T-helper 17 cell (primary cell): ENCODE measurements around the gene CAPZA1. TPM values are rescaled to one million over a fixed set of nuclear protein-coding genes. Genes with fewer than 3 reads are reported as not detected.
"Not testable (repeated sequence)": the region's sequence is repeated elsewhere in the genome, so short reads cannot be mapped to it uniquely, and the experiment has no call there.

Experiments used
- ATAC-seq: fragments of 150-1000 bp; cut with Tn5 transposase; 2 replicates; pipeline ENCODE4 v1.10.0; 2021; ENCODE audit warnings: mild to moderate bottlenecking, moderate library complexity
- DNase-seq, 3 donors: peaks; one replicate each; pipeline versions ENCODE4 v3.0.0 to v3.0.0-alpha.2; 2020 to 2021
- H3K9me3 ChIP-seq: one replicate; pipeline ENCODE4 v1.7.0; 2013; ENCODE audit warnings: low read length, mild to moderate bottlenecking; ENCODE audit not compliant: control insufficient read depth, poor library complexity, severe bottlenecking
- H3K27ac Mint-ChIP-seq: one replicate; pipeline ENCODE4 v1.8.0; 2022; ENCODE audit warnings: mild to moderate bottlenecking, moderate library complexity, mixed read lengths
- H3K27me3 Mint-ChIP-seq: one replicate; pipeline ENCODE4 v1.8.0; 2022; ENCODE audit warnings: mixed read lengths
- H3K36me3 Mint-ChIP-seq: one replicate; pipeline ENCODE4 v1.8.0; 2022; ENCODE audit warnings: low read depth, mixed read lengths
- H3K4me1 Mint-ChIP-seq: one replicate; pipeline ENCODE4 v1.8.0; 2022; ENCODE audit warnings: mild to moderate bottlenecking, mixed read lengths
- H3K4me3 Mint-ChIP-seq: one replicate; pipeline ENCODE4 v1.8.0; 2022; ENCODE audit warnings: mild to moderate bottlenecking, moderate library complexity, mixed read lengths
- total RNA-seq, 4 donors: library from RNA in 2 of 4; stranded (reverse) in 2 of 4; gene quantifications; one replicate each; pipeline ENCODE4 v1.2.3 and lab custom pipeline; 2022 to 2026

Gene CAPZA1
- total RNA-seq, 2 donors from 2014 or later: 203 to 224 TPM

DNA sequence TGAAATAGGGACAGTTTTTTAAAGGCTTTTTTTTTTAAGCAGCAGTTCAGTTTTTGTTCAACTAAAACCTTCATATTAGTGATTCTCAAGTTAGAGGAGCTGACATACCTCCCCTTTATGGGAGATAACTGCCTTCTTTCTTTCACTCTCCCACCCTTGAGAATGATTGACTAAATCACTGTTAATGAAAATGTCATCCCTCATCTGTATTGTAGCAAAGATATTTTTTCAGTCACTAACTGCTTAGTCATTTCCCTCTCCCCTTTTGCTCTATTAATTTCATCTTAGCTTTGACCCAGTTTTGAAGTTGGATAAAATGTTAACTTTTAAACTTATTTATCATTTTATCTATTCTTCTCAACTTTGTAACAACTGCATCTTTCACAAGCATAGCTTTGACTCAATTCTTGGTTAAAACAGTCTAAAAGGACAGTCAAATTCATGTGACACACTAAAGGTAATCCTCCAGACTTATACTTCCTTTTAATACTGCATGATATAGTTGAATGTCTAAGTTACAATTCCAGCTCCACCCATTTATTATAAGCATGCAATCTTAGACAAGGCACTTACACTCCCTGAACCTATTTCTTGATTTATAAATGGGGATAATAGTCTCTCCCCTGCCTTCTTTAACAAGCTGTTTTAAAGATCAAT, 17.1 kb downstream of the CAPZA1 start:
- ATAC-seq (peak; percentile 46), DNase-seq (no peak)
- H3K4me3 Mint-ChIP-seq: peak overlapping the region; percentile 33
- H3K9me3 ChIP-seq: no peaks in the 10 kb centered on the region
- H3K4me1 Mint-ChIP-seq: peaks cover 39% of the 10 kb centered on the region
- H3K27me3 Mint-ChIP-seq: no peaks in the 10 kb centered on the region
- H3K36me3 Mint-ChIP-seq: peaks cover 3% of the 10 kb centered on the region
- H3K27ac Mint-ChIP-seq: peak overlapping the region; percentile 93

DNA sequence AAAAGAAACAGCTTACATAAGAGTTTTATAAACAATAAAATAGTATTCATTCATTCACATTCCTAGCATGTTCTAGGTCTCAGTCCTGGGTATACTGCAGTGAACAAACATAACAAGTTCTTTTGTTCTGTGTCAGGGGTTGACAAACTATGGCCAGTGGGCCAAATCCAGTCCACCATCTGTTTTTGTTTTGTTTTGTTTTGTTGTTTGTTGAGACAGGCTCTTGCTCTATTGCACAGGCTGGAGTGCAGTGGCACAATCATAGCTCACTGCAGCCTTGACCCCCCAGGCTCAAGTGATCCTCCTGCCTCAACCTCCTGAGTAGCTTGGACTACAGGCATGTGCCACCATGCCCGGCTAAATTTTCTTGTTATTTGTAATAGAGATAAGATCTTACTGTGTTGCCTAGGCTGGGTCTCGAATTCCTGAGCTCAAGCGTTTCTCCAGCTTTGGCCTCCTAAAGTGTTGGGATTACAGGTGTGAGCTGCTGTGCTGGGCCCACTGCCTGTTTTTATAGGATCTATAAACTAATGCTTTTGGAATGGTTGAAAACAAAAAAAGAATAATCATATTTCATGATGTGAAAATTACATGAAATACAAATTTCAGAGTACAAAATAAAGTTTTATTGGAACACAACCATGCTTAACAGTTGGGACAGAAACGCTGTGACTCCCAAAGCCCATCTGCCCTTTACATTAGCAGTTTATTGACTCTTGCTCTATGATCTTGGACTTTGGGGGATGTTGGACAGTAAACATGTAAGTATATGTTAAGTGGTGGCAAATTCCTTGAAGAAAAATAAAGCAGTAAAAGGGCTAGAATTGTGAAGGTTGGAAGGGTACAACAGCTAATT, 17.9 kb downstream of the CAPZA1 start:
- ATAC-seq (peak; percentile 10), DNase-seq (no peak)
- no peaks in the 10 kb centered on the region for H3K9me3 ChIP-seq
- H3K4me3 Mint-ChIP-seq: peak overlapping the region; percentile 54
- peak overlapping the region; percentile 93 for H3K27ac Mint-ChIP-seq
- H3K27me3 Mint-ChIP-seq: no peaks in the 10 kb centered on the region
- H3K4me1 Mint-ChIP-seq: peaks cover 39% of the 10 kb centered on the region
- H3K36me3 Mint-ChIP-seq: peaks cover 3% of the 10 kb centered on the region

DNA sequence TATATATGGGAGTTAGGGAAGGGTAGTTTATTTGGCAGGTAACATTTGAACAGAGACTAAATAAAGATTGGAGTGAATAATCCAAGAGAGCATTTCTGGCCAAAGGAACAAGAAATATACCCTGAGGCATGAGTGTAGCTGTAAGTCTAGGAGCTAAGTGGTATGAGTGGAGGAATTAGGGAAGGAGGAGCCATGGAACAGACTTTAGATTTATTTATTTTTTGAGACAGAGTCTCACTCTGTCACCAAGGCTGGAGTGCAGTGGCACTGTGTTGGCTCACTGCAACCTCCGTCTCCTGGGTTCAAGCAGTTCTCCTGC, 18.4 kb downstream of the CAPZA1 start:
- Mint-ChIP-seq H3K27me3 (no peaks in the 10 kb centered on the region), H3K4me1 (peaks cover 39% of the 10 kb centered on the region), H3K27ac (peak overlapping the region; percentile 93), H3K36me3 (peaks cover 3% of the 10 kb centered on the region), H3K4me3 (peak overlapping the region; percentile 54)
- no peaks in the 10 kb centered on the region for H3K9me3 ChIP-seq
- DNase-seq (no peak), ATAC-seq (no peak)

DNA sequence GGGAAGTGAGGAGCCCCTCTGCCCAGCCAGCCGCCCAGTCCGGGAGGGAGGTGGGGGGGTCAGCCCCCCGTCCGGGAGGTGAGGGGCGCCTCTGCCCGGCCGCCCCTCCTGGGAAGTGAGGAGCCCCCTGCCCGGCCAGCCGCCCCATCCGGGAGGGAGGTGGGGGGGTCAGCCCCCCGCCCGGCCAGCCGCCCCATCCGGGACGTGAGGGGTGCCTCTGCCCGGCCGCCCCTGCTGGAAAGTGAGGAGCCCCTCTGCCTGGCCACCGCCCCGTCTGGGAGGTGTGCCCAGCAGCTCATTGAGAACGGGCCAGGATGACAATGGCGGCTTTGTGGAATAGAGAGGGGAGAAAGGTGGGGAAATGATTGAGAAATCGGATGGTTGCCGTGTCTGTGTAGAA, 20.8 kb downstream of the CAPZA1 start:
- not testable (repeated sequence) for H3K27ac Mint-ChIP-seq, DNase-seq, H3K4me3 Mint-ChIP-seq, H3K36me3 Mint-ChIP-seq, ATAC-seq, H3K9me3 ChIP-seq, H3K27me3 Mint-ChIP-seq
- peaks cover 29% of the 10 kb centered on the region for H3K4me1 Mint-ChIP-seq

DNA sequence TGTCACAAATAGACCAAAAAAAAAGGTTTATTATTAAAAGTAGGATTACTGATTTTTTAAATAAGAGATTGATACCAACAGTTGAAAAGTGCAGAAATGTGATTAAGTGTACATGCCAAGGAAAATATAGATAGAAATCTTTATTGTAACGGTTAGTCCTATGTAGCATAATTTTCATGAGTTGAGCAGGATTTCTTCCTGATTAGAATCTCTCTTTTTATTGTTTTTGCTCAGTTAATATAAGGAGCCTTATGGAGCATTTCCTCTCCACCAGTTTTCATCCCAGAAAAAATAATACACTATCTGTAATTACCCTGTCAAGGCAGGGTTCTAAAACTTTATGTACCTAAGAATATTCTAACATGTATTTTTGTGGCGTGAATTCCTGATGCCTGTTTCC, 23.4 kb downstream of the CAPZA1 start:
- H3K4me3 Mint-ChIP-seq: no peak overlapping the region
- DNase-seq: no peak
- H3K27me3 Mint-ChIP-seq: no peaks in the 10 kb centered on the region
- no peak for ATAC-seq
- peaks cover 25% of the 10 kb centered on the region for H3K4me1 Mint-ChIP-seq
- peak overlapping the region; percentile 85 for H3K27ac Mint-ChIP-seq
- H3K9me3 ChIP-seq: no peaks in the 10 kb centered on the region
- H3K36me3 Mint-ChIP-seq: peaks cover 2% of the 10 kb centered on the region

DNA sequence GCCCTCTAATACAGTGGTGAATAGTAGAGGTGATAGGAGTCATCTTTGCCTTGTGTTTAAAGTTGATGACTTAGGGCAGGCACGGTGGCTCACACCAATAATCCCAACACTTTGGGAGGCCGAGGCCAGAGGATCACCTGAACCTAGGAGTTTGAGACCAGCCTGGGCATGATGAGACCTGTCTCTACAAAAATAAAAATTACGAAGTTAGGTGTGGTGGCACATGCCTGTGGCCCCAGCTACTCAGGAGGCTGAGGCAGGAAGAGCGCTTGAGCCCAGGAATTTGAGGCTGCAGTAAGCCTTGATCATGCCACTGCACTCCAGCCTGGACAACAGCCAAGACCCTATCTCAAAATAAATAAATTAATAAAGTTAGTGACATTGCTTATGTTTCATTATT, 26.6 kb downstream of the CAPZA1 start:
- H3K36me3 Mint-ChIP-seq: peaks cover 4% of the 10 kb centered on the region
- peak overlapping the region; percentile 50 for H3K4me3 Mint-ChIP-seq
- DNase-seq (no peak), ATAC-seq (no peak)
- peak overlapping the region; percentile 86 for H3K27ac Mint-ChIP-seq
- peaks cover 26% of the 10 kb centered on the region for H3K4me1 Mint-ChIP-seq
- no peaks in the 10 kb centered on the region for H3K9me3 ChIP-seq
- no peaks in the 10 kb centered on the region for H3K27me3 Mint-ChIP-seq

DNA sequence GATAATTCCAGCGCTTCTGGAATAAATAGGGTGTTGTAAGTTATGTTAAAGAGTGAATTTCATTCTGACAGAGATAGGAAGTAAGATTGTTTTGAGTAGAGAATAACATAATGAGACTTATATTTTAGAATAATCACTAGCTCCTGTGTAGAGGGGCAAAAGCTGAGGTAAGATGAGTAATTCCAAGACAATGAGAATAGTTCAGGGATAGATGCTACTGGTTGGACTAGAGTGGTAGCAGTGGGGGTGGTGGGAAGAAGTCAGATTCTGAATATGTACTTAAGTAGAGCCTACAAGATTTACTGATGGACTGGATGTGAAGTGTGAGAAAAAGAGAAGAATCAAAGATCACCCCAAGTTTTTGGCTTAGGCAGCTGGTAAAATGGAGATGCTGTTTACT, 31.6 kb downstream of the CAPZA1 start:
- H3K27me3 Mint-ChIP-seq: no peaks in the 10 kb centered on the region
- DNase-seq: no peak
- no peak for ATAC-seq
- H3K9me3 ChIP-seq: no peaks in the 10 kb centered on the region
- H3K4me1 Mint-ChIP-seq: peaks cover 13% of the 10 kb centered on the region
- peak overlapping the region; percentile 41 for H3K27ac Mint-ChIP-seq
- peaks cover 5% of the 10 kb centered on the region for H3K36me3 Mint-ChIP-seq
- no peak overlapping the region for H3K4me3 Mint-ChIP-seq

DNA sequence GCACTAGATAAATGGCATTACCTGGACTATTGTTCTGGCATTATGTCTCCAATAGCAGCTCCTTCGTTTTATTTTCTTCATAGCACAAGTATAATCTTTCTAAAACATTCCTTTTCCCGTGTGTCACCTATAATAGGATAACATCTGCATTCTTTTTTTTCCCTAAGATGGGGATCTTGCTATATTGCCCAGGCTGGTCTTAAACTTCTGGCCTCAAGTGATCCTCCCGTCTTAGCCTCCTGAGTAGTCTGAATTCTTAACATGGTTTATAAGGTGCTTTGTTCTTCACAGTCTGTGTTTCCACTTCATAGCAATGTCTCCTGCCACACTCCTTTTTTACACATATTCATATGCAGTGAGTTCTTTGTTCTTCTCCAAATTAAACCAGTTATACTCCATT, 46.2 kb downstream of the CAPZA1 start:
- Mint-ChIP-seq H3K27me3 (no peaks in the 10 kb centered on the region), H3K36me3 (peaks cover 19% of the 10 kb centered on the region), H3K4me1 (peaks cover 22% of the 10 kb centered on the region), H3K4me3 (no peak overlapping the region), H3K27ac (no peak overlapping the region)
- H3K9me3 ChIP-seq: no peaks in the 10 kb centered on the region
- ATAC-seq (no peak), DNase-seq (no peak)

DNA sequence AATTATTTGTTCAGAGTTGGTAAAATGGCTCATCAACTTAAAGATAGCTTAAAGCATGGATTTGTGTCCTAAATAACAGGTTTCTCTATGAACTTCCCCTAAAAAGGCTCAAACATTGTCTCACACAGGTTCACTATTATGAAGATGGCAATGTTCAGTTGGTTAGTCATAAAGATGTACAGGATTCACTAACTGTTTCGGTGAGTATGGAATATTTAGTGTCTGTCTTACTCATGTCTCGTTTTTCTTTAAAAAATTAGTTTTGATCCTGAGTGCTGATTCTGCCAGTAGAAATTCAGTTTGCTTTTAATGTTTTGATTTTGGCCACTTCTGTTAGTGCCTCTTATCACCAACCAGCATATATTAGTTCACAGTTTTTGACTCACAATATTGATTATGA, 47.3 kb downstream of the CAPZA1 start:
- no peaks in the 10 kb centered on the region for H3K9me3 ChIP-seq
- Mint-ChIP-seq H3K36me3 (peaks cover 17% of the 10 kb centered on the region), H3K27me3 (no peaks in the 10 kb centered on the region), H3K4me3 (no peak overlapping the region), H3K4me1 (peaks cover 24% of the 10 kb centered on the region), H3K27ac (peak overlapping the region; percentile 74)
- ATAC-seq (no peak), DNase-seq (no peak)

DNA sequence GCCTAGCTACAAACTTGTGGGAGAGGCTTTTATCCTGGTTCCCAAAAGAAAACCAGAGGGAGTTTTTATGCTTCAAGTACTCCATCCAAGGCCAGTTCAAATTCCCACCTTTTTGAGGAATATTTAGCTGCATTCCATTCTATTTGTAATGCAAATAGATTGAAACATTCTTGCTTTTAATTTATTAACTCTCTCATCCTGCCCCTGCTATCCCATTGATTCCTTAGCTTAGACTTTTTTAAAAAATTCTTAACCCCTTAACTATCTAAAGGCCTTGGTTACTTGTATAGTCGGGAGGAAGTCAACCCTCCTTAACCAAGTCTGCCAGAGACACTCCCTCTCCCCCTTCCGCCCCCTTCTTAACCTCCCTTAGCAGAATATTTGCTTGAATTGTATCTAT, 52.4 kb downstream of the CAPZA1 start:
- no peak for DNase-seq
- H3K27ac Mint-ChIP-seq: peak overlapping the region; percentile 99
- H3K27me3 Mint-ChIP-seq: no peaks in the 10 kb centered on the region
- no peak for ATAC-seq
- H3K4me3 Mint-ChIP-seq: no peak overlapping the region
- H3K9me3 ChIP-seq: no peaks in the 10 kb centered on the region
- peaks cover 9% of the 10 kb centered on the region for H3K36me3 Mint-ChIP-seq
- peaks cover 47% of the 10 kb centered on the region for H3K4me1 Mint-ChIP-seq

DNA sequence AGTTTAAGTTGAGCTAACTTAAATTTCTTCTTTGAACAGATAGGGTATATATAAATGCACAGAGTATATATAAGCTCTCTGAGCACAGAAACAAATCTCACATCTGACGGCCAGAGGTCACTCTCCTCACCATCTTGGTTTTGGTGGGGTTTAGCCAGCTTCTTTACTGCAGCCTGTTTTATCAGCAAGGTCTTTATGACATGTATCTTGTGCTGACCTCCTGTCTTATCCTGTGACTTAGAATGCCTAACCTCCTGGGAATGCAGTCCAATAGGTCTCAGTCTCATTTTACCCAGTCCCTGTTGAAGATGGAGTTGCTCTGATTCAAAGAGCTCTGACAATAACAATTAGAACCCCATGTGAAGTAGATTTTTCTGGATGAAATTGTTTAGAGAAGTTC, 53.2 kb downstream of the CAPZA1 start:
- Mint-ChIP-seq H3K4me1 (peaks cover 54% of the 10 kb centered on the region), H3K27me3 (no peaks in the 10 kb centered on the region), H3K36me3 (peaks cover 7% of the 10 kb centered on the region), H3K4me3 (peak overlapping the region; percentile 39), H3K27ac (peak overlapping the region; percentile 99)
- ATAC-seq (no peak), DNase-seq (no peak)
- no peaks in the 10 kb centered on the region for H3K9me3 ChIP-seq

DNA sequence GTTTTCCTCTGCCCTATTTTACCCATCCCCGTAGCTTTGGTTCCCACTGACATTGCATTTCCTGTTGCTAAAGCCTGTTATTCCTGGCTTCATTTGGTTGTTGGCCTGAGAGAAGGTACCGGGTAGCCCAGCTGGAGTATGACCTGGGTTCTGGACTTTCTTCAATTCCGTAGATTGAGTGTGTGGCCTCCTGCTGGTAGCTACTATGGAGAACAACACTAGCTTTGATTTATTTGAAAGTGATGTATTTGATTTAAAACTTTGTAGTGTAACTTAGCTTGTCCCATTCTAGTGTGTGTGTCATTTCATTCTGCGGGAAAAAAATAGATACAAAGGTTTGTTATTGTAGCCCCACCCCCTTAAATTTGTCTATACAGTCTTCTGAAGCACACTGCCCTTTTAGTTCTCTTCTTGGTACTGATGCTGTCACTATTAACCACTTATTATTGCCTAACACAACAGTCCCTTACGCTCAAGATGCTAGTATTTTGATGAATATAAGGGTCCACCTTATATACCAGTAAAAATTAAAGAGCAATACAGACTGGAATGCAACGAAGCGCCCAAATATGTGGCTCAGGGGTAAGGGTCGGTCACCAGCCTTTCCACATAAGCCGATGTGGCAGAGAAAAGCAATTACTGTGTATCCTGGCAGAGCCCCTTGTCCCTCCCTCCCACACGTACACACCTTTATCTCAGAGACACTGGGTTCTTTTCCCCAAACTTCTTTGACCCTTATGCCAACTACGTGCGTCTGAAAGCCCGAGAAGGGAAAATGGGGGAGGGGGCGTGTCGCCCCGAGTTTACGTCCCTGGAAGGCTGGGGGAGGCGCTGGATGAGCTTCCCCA, 54.2 kb downstream of the CAPZA1 start:
- peak; percentile 47 for ATAC-seq
- peaks cover 53% of the 10 kb centered on the region for H3K4me1 Mint-ChIP-seq
- peaks cover 9% of the 10 kb centered on the region for H3K36me3 Mint-ChIP-seq

DNA sequence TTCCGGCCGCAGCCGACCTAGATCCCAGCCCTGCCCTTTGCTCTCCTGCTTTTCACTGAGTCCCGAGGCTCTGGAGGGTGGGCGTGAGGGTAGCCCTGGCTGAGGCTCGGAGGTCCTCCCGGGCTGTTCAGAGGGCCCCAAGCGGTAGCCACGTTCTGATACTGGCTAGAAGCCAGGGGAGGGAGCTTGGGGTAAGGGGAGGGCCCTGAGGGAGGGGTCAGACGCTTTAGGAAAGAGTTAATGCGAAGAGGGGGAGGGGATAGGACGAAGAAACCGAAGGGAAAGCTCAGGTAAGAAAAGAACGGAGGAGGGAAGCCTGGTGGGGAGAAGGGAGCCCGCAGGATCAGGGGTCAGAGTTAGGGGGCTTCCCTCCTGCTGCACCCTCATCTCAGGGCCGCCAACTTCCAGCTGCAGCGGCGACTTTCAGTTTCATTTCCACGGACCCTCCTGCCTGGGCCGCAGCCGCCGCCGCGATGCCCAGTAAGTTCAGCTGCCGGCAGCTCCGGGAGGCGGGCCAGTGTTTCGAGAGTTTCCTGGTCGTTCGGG, 54.9 kb downstream of the CAPZA1 start, which contains the start of gene MOV10:
Gene MOV10, plus strand, starts transcription at position 220 of the 546 bp plus-strand sequence. Its CDS starts 254 bp downstream, at position 474.
- Mint-ChIP-seq H3K4me1 (peaks cover 57% of the 10 kb centered on the region), H3K36me3 (peaks cover 11% of the 10 kb centered on the region), H3K27me3 (no peaks in the 10 kb centered on the region), H3K4me3 (peak within 1 kb of the TSS; percentile 99), H3K27ac (peak within 1 kb of the TSS; percentile 99)
- H3K9me3 ChIP-seq: no peaks in the 10 kb centered on the region
- DNase-seq (peak; percentile 27 to 46 (median 42)), ATAC-seq (peak; percentile 66)

More for the DNA sequence above, 54.2 kb downstream of the CAPZA1 start:
- H3K9me3 ChIP-seq: no peaks in the 10 kb centered on the region
- no peak for DNase-seq
- Mint-ChIP-seq H3K4me3 (peak overlapping the region; percentile 99), H3K27ac (peak overlapping the region; percentile 99), H3K27me3 (no peaks in the 10 kb centered on the region)
